8988T (cell line): ENCODE data around the gene PRKAR1B.

Experiments
- DNase-seq: peaks from one replicate; pipeline ENCODE4 v3.0.0; 2011

The PRKAR1B gene

GRCh38 chr7:534075-534474 is 193.0 kb downstream of the PRKAR1B start:
- no peak for DNase-seq

- no peak for DNase-seq
Measured at GRCh38 chr7:533266-533665, 193.8 kb downstream of the PRKAR1B start.

GRCh38 chr7:532379-533143 is 194.5 kb downstream of the PRKAR1B start:
- DNase-seq: no peak

- no peak for DNase-seq
Measured at GRCh38 chr7:531777-532176, 195.3 kb downstream of the PRKAR1B start.

- DNase-seq: no peak
Measured at GRCh38 chr7:528451-528850, 198.6 kb downstream of the PRKAR1B start.

- no peak for DNase-seq
Measured at GRCh38 chr7:527723-528122, 199.4 kb downstream of the PRKAR1B start.

GRCh38 chr7:526460-527034 is 200.5 kb downstream of the PRKAR1B start:
- DNase-seq: no peak

- DNase-seq: no peak
Measured at GRCh38 chr7:525740-526139, 201.3 kb downstream of the PRKAR1B start.

- DNase-seq: no peak
Measured at GRCh38 chr7:524800-525199, 202.3 kb downstream of the PRKAR1B start.

GRCh38 chr7:523347-524336 is 203.4 kb downstream of the PRKAR1B start:
- no peak for DNase-seq

GRCh38 chr7:522951-523314 is 204.1 kb downstream of the PRKAR1B start:
- no peak for DNase-seq

- no peak for DNase-seq
Measured at GRCh38 chr7:522071-522950, 204.8 kb downstream of the PRKAR1B start.

GRCh38 chr7:521221-522070 is 205.6 kb downstream of the PRKAR1B start:
- DNase-seq: no peak

GRCh38 chr7:520503-521161 is 206.4 kb downstream of the PRKAR1B start:
- no peak for DNase-seq

- DNase-seq: peak; percentile 72
Measured at GRCh38 chr7:519484-520390, 207.3 kb downstream of the PRKAR1B start, which contains the start of gene PDGFA. PDGFA (minus strand) TSS chr7:519846; CDS start chr7:519001, 845 bp downstream.

GRCh38 chr7:518630-519483 is 208.2 kb downstream of the PRKAR1B start:
- DNase-seq: peak; percentile 83

GRCh38 chr7:517774-518629 is 209.1 kb downstream of the PRKAR1B start:
- peak; percentile 76 for DNase-seq
